Keratinocyte (primary cell): ENCODE results near the gene HOMEZ.

Experiments used
- EZH2 ChIP-seq: IDR thresholded peaks from one replicate; pipeline ENCODE4 v1.6.1; 2012; ENCODE audit warnings: inconsistent platforms, mild to moderate bottlenecking, low read length, moderate library complexity
- TF ChIP-seq, protein P1 (sequence below), 3 experiments: IDR thresholded peaks in 1 of 3; conservative IDR thresholded peaks in 1 of 3; optimal IDR thresholded peaks in 1 of 3; 2 replicates in 2 of 3; 3 replicates in 1 of 3; pipeline versions ENCODE3 to v1.5.1; 2011; ENCODE audit warnings: low read length in 3 of 3, mild to moderate bottlenecking in 3 of 3, moderate library complexity in 2 of 3, control low read depth in 1 of 3, inconsistent platforms in 1 of 3; ENCODE audit not compliant: insufficient read depth in 2 of 3; ENCODE audit errors: extremely low read depth in 1 of 3

DNA sequence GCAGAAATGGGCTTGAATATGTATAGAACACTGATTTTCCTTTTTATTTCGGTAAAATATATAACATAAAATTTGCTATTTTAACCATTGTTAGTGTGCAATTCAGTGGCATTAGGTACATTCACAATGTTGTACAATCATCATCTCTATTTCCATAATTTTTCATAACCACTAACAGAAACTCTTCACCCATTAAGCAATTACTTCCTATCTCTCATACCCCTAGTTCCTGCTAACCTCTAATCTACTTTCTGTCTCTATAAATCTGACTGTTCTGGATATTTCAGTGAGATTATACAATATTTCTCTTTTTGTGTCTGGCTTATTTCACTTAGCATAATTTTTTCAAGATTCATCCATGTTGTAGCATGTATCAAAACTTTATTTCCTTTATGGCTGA is 57.1 kb downstream of the HOMEZ start:
- TF ChIP-seq, protein P1, sequence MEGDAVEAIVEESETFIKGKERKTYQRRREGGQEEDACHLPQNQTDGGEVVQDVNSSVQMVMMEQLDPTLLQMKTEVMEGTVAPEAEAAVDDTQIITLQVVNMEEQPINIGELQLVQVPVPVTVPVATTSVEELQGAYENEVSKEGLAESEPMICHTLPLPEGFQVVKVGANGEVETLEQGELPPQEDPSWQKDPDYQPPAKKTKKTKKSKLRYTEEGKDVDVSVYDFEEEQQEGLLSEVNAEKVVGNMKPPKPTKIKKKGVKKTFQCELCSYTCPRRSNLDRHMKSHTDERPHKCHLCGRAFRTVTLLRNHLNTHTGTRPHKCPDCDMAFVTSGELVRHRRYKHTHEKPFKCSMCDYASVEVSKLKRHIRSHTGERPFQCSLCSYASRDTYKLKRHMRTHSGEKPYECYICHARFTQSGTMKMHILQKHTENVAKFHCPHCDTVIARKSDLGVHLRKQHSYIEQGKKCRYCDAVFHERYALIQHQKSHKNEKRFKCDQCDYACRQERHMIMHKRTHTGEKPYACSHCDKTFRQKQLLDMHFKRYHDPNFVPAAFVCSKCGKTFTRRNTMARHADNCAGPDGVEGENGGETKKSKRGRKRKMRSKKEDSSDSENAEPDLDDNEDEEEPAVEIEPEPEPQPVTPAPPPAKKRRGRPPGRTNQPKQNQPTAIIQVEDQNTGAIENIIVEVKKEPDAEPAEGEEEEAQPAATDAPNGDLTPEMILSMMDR (optimal IDR thresholded peaks at IDR 0.05 in 1 of 3, IDR thresholded peaks at IDR 0.05 in 1 of 3, conservative IDR thresholded peaks at IDR 0.05 in 1 of 3; ENCODE audit: extremely low read depth in 1 of 3, insufficient read depth in 2 of 3, low read length in 3 of 3): no peak
- no peak for TF ChIP-seq EZH2
